ENCODE data around the gene UBE2U.
"Not testable (repeated sequence)": the region's sequence is repeated elsewhere in the genome, so short reads cannot be mapped to it uniquely, and the experiment has no call there.

DNA sequence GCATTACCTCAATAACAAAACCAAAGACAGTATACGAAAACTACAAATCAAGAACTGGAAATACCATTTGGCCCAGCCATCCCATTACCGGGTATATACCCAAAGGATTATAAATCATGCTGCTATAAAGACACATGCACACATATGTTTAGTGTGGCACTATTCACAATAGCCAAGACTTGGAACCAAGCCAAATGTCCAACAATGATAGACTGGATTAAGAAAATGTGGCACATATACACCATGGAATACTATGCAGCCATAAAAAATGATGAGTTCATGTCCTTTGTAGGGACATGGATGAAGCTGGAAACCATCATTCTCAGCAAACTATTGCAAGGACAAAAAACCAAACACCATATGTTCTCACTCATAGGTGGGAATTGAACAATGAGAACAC lies 47.0 kb downstream of the UBE2U start:
- TF ChIP-seq CTCF (IDR thresholded peaks at IDR 0.05; ENCODE audit: low read length); EZH2 (IDR thresholded peaks at IDR 0.05; ENCODE audit: borderline replicate concordance, low read length): not testable (repeated sequence)
